HL-60 (cell line): ENCODE data around the gene CLIC3.

Experiments
- CTCF ChIP-seq: IDR thresholded peaks from one replicate; pipeline ENCODE4 v1.5.1; 2011; ENCODE audit warnings: low read length, control low read depth, inconsistent platforms; ENCODE audit not compliant: insufficient read depth
- GABPA ChIP-seq: IDR thresholded peaks from 2 replicates; pipeline ENCODE4 v1.6.1; 2012; ENCODE audit warnings: low read depth

- TF ChIP-seq CTCF (no peak), GABPA (no peak)
Observed at GRCh38 chr9:137001857-137002645, 5.7 kb upstream of the CLIC3 start.
